Panc1 (cell line): ENCODE measurements around the gene USP31.

Experiments used
- CTCF ChIP-seq: fragments of 450-650 bp; IDR thresholded peaks from 2 replicates; pipeline ENCODE4 v1.5.1; 2017; ENCODE audit warnings: mild to moderate bottlenecking
- POLR2AphosphoS5 ChIP-seq: IDR thresholded peaks from 2 replicates; pipeline ENCODE4 v1.6.1; 2012; ENCODE audit warnings: mild to moderate bottlenecking, low read depth, low read length, moderate library complexity
- REST ChIP-seq, 2 experiments: IDR thresholded peaks; 2 replicates each; pipeline ENCODE4 v1.6.1; 2011 to 2012; ENCODE audit warnings: low read depth in 2 of 2, control low read depth in 1 of 2, low read length in 1 of 2, mild to moderate bottlenecking in 1 of 2, moderate library complexity in 1 of 2; ENCODE audit not compliant: insufficient read depth in 1 of 2

- TF ChIP-seq REST (IDR thresholded peaks at IDR 0.05; ENCODE audit: insufficient read depth in 1 of 2, low read depth in 2 of 2, low read length in 1 of 2) (no peak), CTCF (no peak), POLR2AphosphoS5 (no peak)
Measured at GRCh38 chr16:23101012-23101550, 48.2 kb downstream of the USP31 start.
